ENCODE data around the gene SAMD5.

- TF ChIP-seq, protein P1, sequence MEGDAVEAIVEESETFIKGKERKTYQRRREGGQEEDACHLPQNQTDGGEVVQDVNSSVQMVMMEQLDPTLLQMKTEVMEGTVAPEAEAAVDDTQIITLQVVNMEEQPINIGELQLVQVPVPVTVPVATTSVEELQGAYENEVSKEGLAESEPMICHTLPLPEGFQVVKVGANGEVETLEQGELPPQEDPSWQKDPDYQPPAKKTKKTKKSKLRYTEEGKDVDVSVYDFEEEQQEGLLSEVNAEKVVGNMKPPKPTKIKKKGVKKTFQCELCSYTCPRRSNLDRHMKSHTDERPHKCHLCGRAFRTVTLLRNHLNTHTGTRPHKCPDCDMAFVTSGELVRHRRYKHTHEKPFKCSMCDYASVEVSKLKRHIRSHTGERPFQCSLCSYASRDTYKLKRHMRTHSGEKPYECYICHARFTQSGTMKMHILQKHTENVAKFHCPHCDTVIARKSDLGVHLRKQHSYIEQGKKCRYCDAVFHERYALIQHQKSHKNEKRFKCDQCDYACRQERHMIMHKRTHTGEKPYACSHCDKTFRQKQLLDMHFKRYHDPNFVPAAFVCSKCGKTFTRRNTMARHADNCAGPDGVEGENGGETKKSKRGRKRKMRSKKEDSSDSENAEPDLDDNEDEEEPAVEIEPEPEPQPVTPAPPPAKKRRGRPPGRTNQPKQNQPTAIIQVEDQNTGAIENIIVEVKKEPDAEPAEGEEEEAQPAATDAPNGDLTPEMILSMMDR (IDR thresholded peaks at IDR 0.05): no peak
- no peak for TF ChIP-seq POLR2A (IDR thresholded peaks at IDR 0.05)
Observed at GRCh38 chr6:147525519-147526209, 17.2 kb downstream of the SAMD5 start.
